IMR-90 (cell line): ENCODE measurements around the gene EIF1. TPM values are rescaled to one million over a fixed set of nuclear protein-coding genes. Genes with fewer than 3 reads are reported as not detected.
A peak's percentile ranks its signal among the peaks of the same experiment; 100 is the strongest.

Experiments used
- ATAC-seq: fragments of 200-7000 bp; cut with Tn5 transposase; 2 replicates; pipeline ENCODE4 v1.9.1; 2020; ENCODE audit warnings: low read depth, mild to moderate bottlenecking, moderate library complexity
- BruUV-seq: library from RNA; stranded (reverse); fragments of 400-500 nt; replicated peaks from 2 replicates; lab custom pipeline; 2021; lab: Mats Ljungman, UMichigan
- CTCF ChIA-PET: fragments of 300-600 bp; formaldehyde crosslinking; extraction: SDS; loops from one replicate; lab custom pipeline; 2021; ENCODE audit warnings: antibody characterized with exemption; lab: Yijun Ruan, JAX
- POLR2A ChIA-PET: fragments of 300-600 bp; sonication (Branson Sonifier 250); formaldehyde crosslinking; loops from one replicate; lab custom pipeline; 2022; ENCODE audit warnings: antibody characterized with exemption; ENCODE audit not compliant: unreplicated experiment; lab: Charles Lee
- DNase-seq: peaks from one replicate; pipeline ENCODE4 v3.0.0; 2013
- H2AFZ ChIP-seq: replicated peaks from 2 replicates; pipeline ENCODE3; 2013; ENCODE audit warnings: low read length, mild to moderate bottlenecking; ENCODE audit not compliant: poor library complexity
- H2AK5ac ChIP-seq: 2 replicates; pipeline ENCODE4 v1.6.1; 2013; ENCODE audit warnings: low read depth, low read length, inconsistent platforms
- H2AK9ac ChIP-seq: replicated peaks from 2 replicates; pipeline ENCODE3; 2013; ENCODE audit warnings: mild to moderate bottlenecking, low read depth, low read length, moderate library complexity; ENCODE audit not compliant: poor library complexity
- H2BK120ac ChIP-seq: 2 replicates; pipeline ENCODE4 v1.6.1; 2013; ENCODE audit warnings: low read depth, low read length, inconsistent platforms
- H2BK15ac ChIP-seq: 3 replicates; pipeline ENCODE4 v1.6.1; 2013; ENCODE audit warnings: low read depth, low read length, inconsistent platforms
- H2BK20ac ChIP-seq: 2 replicates; pipeline ENCODE4 v1.6.1; 2013; ENCODE audit warnings: low read depth, mild to moderate bottlenecking, inconsistent platforms, low read length, moderate library complexity
- H2BK5ac ChIP-seq: 2 replicates; pipeline ENCODE4 v1.6.1; 2013; ENCODE audit warnings: mild to moderate bottlenecking, low read depth, low read length, inconsistent platforms; ENCODE audit not compliant: poor library complexity, severe bottlenecking
- H3K14ac ChIP-seq: replicated peaks from 2 replicates; pipeline ENCODE4 v1.6.1; 2013; ENCODE audit warnings: low read depth, low read length, inconsistent platforms
- H3K18ac ChIP-seq: 2 replicates; pipeline ENCODE4 v1.6.1; 2013; ENCODE audit warnings: low read depth, low read length, control low read depth
- H3K23ac ChIP-seq: 2 replicates; pipeline ENCODE4 v1.6.1; 2013; ENCODE audit warnings: low read depth, low read length, inconsistent platforms
- H3K27ac ChIP-seq: 2 replicates; pipeline ENCODE4 v1.5.1; 2013; ENCODE audit warnings: mild to moderate bottlenecking, control low read depth, low read length; ENCODE audit not compliant: insufficient read depth
- H3K27me3 ChIP-seq: 2 replicates; pipeline ENCODE4 v1.6.1; 2013; ENCODE audit warnings: low read length; ENCODE audit not compliant: control insufficient read depth, insufficient read depth
- H3K36me3 ChIP-seq: 2 replicates; pipeline ENCODE4 v1.6.1; 2013; ENCODE audit warnings: low read length, mixed read lengths; ENCODE audit not compliant: control insufficient read depth, insufficient read depth
- H3K4ac ChIP-seq: 2 replicates; pipeline ENCODE4 v1.6.1; 2013; ENCODE audit warnings: low read depth, low read length, inconsistent platforms
- H3K4me1 ChIP-seq: 2 replicates; pipeline ENCODE4 v1.6.1; 2013; ENCODE audit warnings: low read length, mixed read lengths; ENCODE audit not compliant: control insufficient read depth, insufficient read depth
- H3K4me2 ChIP-seq: 2 replicates; pipeline ENCODE4 v1.6.1; 2013; ENCODE audit warnings: low read depth, mild to moderate bottlenecking, control low read depth, low read length, moderate library complexity
- H3K4me3 ChIP-seq: 2 replicates; pipeline ENCODE4 v1.5.1; 2013; ENCODE audit warnings: low read depth, mild to moderate bottlenecking, control low read depth, low read length, moderate library complexity; ENCODE audit not compliant: insufficient read depth
- H3K56ac ChIP-seq: 2 replicates; pipeline ENCODE4 v1.6.1; 2013; ENCODE audit warnings: low read length, inconsistent platforms; ENCODE audit not compliant: insufficient read depth; ENCODE audit errors: extremely low read depth
- H3K79me1 ChIP-seq, 2 experiments: 2 replicates each; pipeline ENCODE4 v1.6.1; 2013; ENCODE audit warnings: low read length in 2 of 2, inconsistent platforms in 1 of 2, low read depth in 1 of 2
- H3K9ac ChIP-seq: 2 replicates; pipeline ENCODE4 v1.6.1; 2013; ENCODE audit warnings: low read depth, low read length, control low read depth
- H3K9me1 ChIP-seq: 2 replicates; pipeline ENCODE4 v1.6.1; 2013; ENCODE audit warnings: low read length, inconsistent platforms; ENCODE audit not compliant: insufficient read depth
- H3K9me3 ChIP-seq: 2 replicates; pipeline ENCODE4 v1.6.1; 2013; ENCODE audit warnings: low read length; ENCODE audit not compliant: control insufficient read depth, insufficient read depth
- H4K20me1 ChIP-seq: 2 replicates; pipeline ENCODE4 v1.6.1; 2013; ENCODE audit warnings: low read length, inconsistent platforms; ENCODE audit not compliant: insufficient read depth
- H4K5ac ChIP-seq: 2 replicates; pipeline ENCODE4 v1.6.1; 2013; ENCODE audit warnings: mild to moderate bottlenecking, low read depth, low read length, control low read depth
- H4K8ac ChIP-seq, 2 experiments: 2 replicates each; pipeline ENCODE4 v1.6.1; 2013; ENCODE audit warnings: low read depth in 2 of 2, low read length in 2 of 2, control low read depth in 1 of 2, inconsistent platforms in 1 of 2
- H4K91ac ChIP-seq: 2 replicates; pipeline ENCODE4 v1.6.1; 2013; ENCODE audit warnings: low read depth, low read length, inconsistent platforms; ENCODE audit not compliant: insufficient read depth
- CEBPB ChIP-seq: IDR thresholded peaks from 2 replicates; pipeline ENCODE4 v1.6.1; 2012; ENCODE audit warnings: low read depth, low read length, improper control_type of control experiment
- CHD1 ChIP-seq: IDR thresholded peaks from 2 replicates; pipeline ENCODE4 v1.6.1; 2012; ENCODE audit warnings: low read depth, low read length, improper control_type of control experiment
- MAFK ChIP-seq: IDR thresholded peaks from 2 replicates; pipeline ENCODE4 v1.6.1; 2012; ENCODE audit warnings: low read depth, low read length, improper control_type of control experiment
- MAZ ChIP-seq: IDR thresholded peaks from 2 replicates; pipeline ENCODE4 v1.6.1; 2012; ENCODE audit warnings: low read depth, mild to moderate bottlenecking, low read length, improper control_type of control experiment, moderate library complexity, borderline replicate concordance
- NFE2L2 ChIP-seq: fragments of 150-350 bp; IDR thresholded peaks from 2 replicates; pipeline ENCODE4 v1.6.1; 2016; ENCODE audit warnings: low read depth, mild to moderate bottlenecking, low read length
- POLR2A ChIP-seq: IDR thresholded peaks from 2 replicates; pipeline ENCODE4 v1.6.1; 2012; ENCODE audit warnings: mild to moderate bottlenecking, low read depth, low read length
- RAD21 ChIP-seq: IDR thresholded peaks from 2 replicates; pipeline ENCODE4 v1.6.1; 2012; ENCODE audit warnings: low read length, improper control_type of control experiment
- RCOR1 ChIP-seq: IDR thresholded peaks from 2 replicates; pipeline ENCODE4 v1.6.1; 2012; ENCODE audit warnings: mild to moderate bottlenecking, low read length, improper control_type of control experiment; ENCODE audit not compliant: insufficient replicate concordance
- RFX5 ChIP-seq: IDR thresholded peaks from 2 replicates; pipeline ENCODE4 v1.8.0; 2012; ENCODE audit warnings: low read depth, mild to moderate bottlenecking, low read length, moderate library complexity
- WGBS, 2 experiments: methylation state at CpG; one replicate each; pipeline versions ENCODE4 v1.1.5 to v1.1.7; 2013; ENCODE audit warnings: missing lambda C conversion rate in 2 of 2; ENCODE audit not compliant: insufficient read length in 1 of 2; ENCODE audit errors: extremely low coverage in 2 of 2; 5-methylcytosine and 5-hydroxymethylcytosine counted together
- dilution Hi-C: fragments of 300-500 bp; cut with HindIII; formaldehyde crosslinking; loops from one replicate; pipeline ENCODE4 v1.14.3; 2018; ENCODE audit warnings: low sequenced_read_pairs; ENCODE audit not compliant: unreplicated experiment
- in situ Hi-C: fragments of 300-500 bp; cut with MboI; formaldehyde crosslinking; loops from 3 replicates; pipeline ENCODE4 v1.14.3; 2019; ENCODE audit warnings: low sequenced_read_pairs, inconsistent platforms, mixed read lengths
- intact Hi-C: fragments of 100-400 bp; cut with micrococcal nuclease; formaldehyde crosslinking; loops from 2 replicates; pipeline ENCODE4 v1.10.0; 2022
- polyA plus RNA-seq, 3 experiments: library from polyadenylated mRNA; depleted of rRNA; stranded (reverse); fragments of >200 nt; gene quantifications; 2 replicates each; pipeline ENCODE4 v1.2.3, GENCODE V29; 2012; ENCODE audit warnings: low replicate concordance in 1 of 3
- total RNA-seq: library from RNA; depleted of rRNA; stranded (reverse); fragments of >200 nt; gene quantifications from 2 replicates; pipeline ENCODE4 v1.2.3, GENCODE V29; 2012
- TF ChIP-seq, protein P1 (sequence below): conservative IDR thresholded peaks from 2 replicates; pipeline ENCODE4 v1.5.1; 2012; ENCODE audit warnings: mild to moderate bottlenecking, low read depth, low read length, improper control_type of control experiment
- TF ChIP-seq, protein P2 (sequence below): fragments of 150-350 bp; IDR thresholded peaks from 2 replicates; pipeline ENCODE4 v1.6.1; 2017; ENCODE audit warnings: mild to moderate bottlenecking, antibody characterized with exemption, low read length, low read depth

EIF1 gene
- total and polyA plus RNA-seq, 2 of the 4 experiments (the other 2 are of a cell fraction) = 89.4 to 381 TPM

DNA sequence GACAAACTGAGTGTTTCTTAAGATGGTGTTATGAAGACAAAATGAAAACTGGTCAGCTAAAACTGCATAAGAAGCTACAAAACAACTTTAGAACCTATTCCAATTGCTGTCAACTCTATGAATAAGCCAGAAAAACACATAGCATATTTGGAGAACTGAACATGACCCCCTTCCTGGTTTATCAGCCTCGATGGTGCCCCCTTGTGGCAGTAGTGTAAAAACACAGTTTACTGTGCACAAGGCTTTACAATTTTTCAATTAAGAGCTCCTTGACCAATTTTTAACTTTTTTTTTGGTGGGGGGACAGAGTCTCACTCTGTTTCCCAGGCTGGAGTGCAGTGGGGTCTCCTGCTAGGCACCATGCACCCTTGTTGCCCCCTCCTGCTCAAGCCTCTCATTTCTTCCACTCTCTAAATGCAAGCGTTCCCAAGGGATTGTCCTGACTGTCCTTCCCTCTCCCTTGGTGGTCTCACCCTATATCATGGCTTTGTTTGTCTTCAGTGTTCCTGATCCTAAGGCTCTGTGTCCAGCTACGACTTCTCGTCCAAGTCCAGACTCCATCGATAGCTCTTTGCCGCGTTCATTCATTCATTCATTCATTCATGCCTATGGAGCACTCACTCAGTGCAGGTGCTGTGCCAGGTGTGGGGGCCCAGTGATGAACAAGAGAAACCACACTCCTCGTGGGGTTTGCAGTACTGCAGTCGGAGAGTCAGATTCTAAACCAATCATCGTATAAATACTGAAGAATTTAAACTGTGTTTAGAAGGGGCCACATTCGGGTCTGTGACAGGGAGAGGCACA is 7.5 kb downstream of the EIF1 start (continued):
- TF ChIP-seq CEBPB (no peak), CHD1 (no peak)

DNA sequence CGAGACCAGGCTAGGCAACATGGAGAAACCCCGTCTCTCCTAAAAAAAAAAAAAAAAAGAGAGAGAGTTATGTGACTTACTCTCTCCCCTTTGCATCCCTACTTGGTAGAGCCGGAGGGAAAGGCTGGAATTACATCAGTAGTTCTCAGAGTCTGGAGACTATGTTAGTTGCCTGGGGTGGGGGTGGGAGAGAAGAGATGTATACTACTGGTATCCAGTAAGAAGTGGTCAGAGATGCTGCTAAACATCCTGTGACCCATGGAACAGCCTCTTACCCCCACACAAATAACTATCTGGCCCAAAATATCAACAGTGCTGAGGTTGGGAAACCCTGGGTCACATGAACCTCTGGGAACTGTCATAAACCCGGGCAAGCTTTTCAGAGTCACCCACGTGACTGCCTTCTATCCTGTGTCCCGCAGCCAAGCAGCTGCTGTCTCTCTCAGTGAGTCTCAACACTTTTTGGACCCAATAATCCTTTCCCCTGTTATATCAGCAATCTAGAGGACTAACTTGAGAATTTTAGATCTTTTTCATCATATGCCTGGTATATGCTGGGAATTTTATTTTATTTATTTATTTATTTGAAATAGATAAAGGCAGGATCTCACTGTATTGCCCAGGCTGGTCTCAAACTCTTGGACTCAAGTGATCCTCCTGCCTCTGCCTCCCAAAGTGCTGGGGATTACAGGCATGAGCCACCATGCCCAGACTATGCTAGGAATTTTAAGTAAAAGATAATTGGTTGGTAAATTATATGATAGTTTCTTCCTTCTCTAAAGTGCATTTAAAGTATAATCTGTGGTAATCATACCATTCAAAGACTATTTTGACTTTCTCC is 8.7 kb downstream of the EIF1 start:
- Histone ChIP-seq H3K4me3 (no peak overlapping the region), H3K18ac (no peak overlapping the region), H3K9ac (no peak overlapping the region), H3K27me3 (no peaks in the 10 kb centered on the region), H3K23ac (no peak overlapping the region), H3K79me1 (peaks cover 4 to 16% of the 10 kb centered on the region in 2 experiments), H2BK20ac (no peak overlapping the region), H4K8ac (no peak overlapping the region; a peak in 1 of 4 replicates), H3K4me1 (peaks cover 4% of the 10 kb centered on the region; the same call in 1 of the 2 replicates), H3K14ac (0 out of 2 replicates have a peak overlapping the region, but pooled peaks have one; percentile 36), H2BK15ac (no peak overlapping the region), H2BK120ac (no peak overlapping the region), H2AK5ac (0 out of 2 replicates have a peak overlapping the region, but pooled peaks have one; percentile 21), H2AFZ (peak overlapping the region; percentile 69), H3K4ac (0 out of 2 replicates have a peak overlapping the region, but pooled peaks have one; percentile 47), H3K36me3 (peaks cover 19% of the 10 kb centered on the region), H2BK5ac (no peak overlapping the region), H4K91ac (no peak overlapping the region), H3K9me1 (peaks cover 16% of the 10 kb centered on the region), H3K9me3 (no peaks in the 10 kb centered on the region), H4K20me1 (peaks cover 39% of the 10 kb centered on the region; the same call in 1 of the 2 replicates), H3K27ac (peak overlapping the region; percentile 11; the same call in 1 of the 2 replicates), H4K5ac (no peak overlapping the region), H3K4me2 (peak overlapping the region; percentile 11), H3K56ac (no peak overlapping the region), H2AK9ac (peak overlapping the region; percentile 63)
- no TSS peak for BruUV-seq
- dilution Hi-C loops = no loop called here
- peak; percentile 41 for ATAC-seq
- in situ Hi-C loops = no loop called here
- TF ChIP-seq RFX5 (no peak), MAFK (no peak), MAZ (0 out of 2 replicates have a peak, but pooled peaks have one; percentile 15), NFE2L2 (no peak), RAD21 (no peak), CHD1 (no peak), CEBPB (peak; percentile 54; the same call in 1 of the 2 replicates), RCOR1 (no peak), POLR2A (no peak)
- TF ChIP-seq, protein P1, sequence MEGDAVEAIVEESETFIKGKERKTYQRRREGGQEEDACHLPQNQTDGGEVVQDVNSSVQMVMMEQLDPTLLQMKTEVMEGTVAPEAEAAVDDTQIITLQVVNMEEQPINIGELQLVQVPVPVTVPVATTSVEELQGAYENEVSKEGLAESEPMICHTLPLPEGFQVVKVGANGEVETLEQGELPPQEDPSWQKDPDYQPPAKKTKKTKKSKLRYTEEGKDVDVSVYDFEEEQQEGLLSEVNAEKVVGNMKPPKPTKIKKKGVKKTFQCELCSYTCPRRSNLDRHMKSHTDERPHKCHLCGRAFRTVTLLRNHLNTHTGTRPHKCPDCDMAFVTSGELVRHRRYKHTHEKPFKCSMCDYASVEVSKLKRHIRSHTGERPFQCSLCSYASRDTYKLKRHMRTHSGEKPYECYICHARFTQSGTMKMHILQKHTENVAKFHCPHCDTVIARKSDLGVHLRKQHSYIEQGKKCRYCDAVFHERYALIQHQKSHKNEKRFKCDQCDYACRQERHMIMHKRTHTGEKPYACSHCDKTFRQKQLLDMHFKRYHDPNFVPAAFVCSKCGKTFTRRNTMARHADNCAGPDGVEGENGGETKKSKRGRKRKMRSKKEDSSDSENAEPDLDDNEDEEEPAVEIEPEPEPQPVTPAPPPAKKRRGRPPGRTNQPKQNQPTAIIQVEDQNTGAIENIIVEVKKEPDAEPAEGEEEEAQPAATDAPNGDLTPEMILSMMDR = no peak
- TF ChIP-seq, protein P2, sequence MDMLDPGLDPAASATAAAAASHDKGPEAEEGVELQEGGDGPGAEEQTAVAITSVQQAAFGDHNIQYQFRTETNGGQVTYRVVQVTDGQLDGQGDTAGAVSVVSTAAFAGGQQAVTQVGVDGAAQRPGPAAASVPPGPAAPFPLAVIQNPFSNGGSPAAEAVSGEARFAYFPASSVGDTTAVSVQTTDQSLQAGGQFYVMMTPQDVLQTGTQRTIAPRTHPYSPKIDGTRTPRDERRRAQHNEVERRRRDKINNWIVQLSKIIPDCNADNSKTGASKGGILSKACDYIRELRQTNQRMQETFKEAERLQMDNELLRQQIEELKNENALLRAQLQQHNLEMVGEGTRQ = peak; percentile 92
- intact Hi-C loops = no loop called here
- peak; percentile 64 for DNase-seq
- POLR2A ChIA-PET = interaction anchor here (1.1 kb wide), 1 partner anchor 9 kb away, joined by 3 read pairs; no protein-coding TSS in a partner anchor
- 0% methylated on average over 2 of the region's 6 CpGs; no CpG with 5 or more reads in 1 of the 2 experiments for WGBS, 2 experiments
- CTCF ChIA-PET = no interaction called here
